GM12873 (cell line): Measurements from ENCODE around the gene TLE1.

Source experiments
- CTCF ChIP-seq: IDR thresholded peaks from 2 replicates; pipeline ENCODE4 v1.5.1; 2012; ENCODE audit warnings: low read depth, mild to moderate bottlenecking, moderate library complexity, low read length, control low read depth; ENCODE audit not compliant: insufficient read depth; ENCODE audit errors: missing control alignments

The TLE1 gene

DNA sequence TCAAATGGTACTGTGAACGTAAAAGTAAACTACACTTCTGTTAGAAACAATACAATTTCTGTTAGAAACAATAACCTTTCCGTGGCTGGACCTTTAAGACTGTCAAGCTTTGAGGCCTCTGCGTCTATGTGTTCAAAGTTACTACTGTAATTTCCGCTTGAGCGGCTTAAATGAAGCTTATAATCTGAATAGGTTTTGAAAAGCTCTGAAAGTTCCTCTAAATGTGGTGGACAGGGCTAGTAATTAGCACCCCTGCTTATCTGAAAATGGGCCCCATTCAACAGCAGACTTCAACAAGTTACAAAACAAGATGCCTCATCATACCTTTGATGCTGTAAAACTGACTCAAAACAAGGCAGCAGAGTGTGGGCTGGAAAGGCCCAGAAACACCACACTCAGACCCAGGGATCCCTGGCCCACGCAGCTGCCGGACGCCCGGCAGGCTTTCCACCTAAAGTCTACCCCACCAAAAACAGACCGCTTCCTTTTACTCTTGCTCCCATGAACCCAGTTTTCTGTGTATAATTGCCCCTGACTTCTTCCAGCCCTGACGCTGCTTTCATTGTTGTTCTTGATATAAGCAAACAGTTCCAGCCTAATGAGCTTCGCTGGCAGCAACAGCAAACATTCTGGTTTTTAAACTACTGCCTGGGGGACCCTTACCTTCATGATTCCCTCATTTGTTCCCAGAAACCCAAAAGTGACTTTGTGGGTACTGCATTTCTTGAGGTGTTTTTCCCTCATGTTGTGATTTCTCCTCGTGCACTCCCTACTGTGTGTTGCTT, 66.7 kb downstream of the TLE1 start:
- TF ChIP-seq CTCF, result no peak

DNA sequence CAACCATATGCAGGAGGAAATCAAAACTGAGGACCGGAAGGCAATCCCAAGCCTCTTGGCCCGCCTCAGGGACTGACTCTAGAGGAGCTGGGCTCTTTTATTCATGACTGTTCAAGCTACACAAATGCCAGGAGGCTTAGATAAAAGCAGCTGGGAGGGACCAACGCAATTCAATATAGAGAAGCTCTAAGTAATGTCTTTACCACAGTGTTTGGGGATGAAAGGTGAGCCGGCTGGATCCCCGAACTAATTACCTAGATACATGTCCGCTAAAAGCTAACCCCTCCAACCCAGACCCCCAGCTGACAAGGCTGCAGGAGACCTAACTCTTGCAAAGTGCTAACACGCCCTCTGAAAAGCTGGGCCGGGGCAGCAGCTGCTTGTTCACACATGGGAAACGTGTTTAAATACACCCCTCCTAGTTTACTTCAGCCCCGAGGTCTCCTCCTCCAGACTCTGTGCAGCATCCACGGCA, 67.5 kb downstream of the TLE1 start:
- no peak for TF ChIP-seq CTCF

- TF ChIP-seq CTCF, result no peak
These were observed 68.2 kb downstream of the TLE1 start for GRCh38 chr9:81621118-81621517.

GRCh38 chr9:81620002-81620390, 69.4 kb downstream of the TLE1 start:
- no peak for TF ChIP-seq CTCF

DNA sequence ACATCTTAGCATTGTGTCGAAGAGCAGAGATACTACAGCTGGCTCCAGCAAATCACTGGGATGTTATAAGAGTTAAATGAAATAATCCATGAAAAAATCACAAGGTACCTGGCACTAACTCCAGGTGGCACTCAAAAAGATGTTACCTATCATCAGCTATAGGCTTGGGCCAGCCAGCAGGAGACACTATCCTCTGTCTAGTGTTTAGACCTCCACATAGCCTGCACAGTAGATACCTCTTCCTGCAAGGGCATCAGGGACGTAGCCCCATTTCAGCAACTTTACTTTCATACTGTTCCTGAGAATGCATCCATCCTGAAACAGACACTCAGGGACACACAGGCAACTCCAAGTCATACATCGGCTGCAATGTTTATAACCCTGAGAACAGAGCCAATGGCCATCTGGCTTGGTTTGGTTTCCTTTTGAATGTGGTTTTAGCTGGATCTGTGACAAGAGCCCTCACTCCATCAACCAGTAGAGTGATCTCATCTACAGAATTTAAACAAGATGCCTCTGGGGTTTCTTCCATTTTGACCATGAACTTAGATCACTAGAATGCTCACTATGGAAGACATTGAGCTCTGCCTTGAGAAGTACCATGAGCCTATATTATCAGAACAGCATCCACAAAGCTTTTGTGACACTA, 69.9 kb downstream of the TLE1 start:
- TF ChIP-seq CTCF, result no peak

- TF ChIP-seq CTCF, result no peak
These were observed 70.4 kb downstream of the TLE1 start for GRCh38 chr9:81618923-81619322.

- no peak for TF ChIP-seq CTCF
These were observed 73.2 kb downstream of the TLE1 start for GRCh38 chr9:81616141-81616540.
